HepG2 (cell line): ENCODE measurements around the gene NCKAP1. TPM values are rescaled to one million over a fixed set of nuclear protein-coding genes. Genes with fewer than 3 reads are reported as not detected.

Experiments used
- ATAC-seq: fragments of 200-7000 bp; cut with Tn5 transposase; 3 replicates; pipeline ENCODE4 v1.9.1; 2020; ENCODE audit warnings: mild to moderate bottlenecking, moderate library complexity
- BruUV-seq: library from RNA; stranded (reverse); fragments of 400-500 nt; replicated peaks from 2 replicates; lab custom pipeline; 2021; lab: Mats Ljungman, UMichigan
- CTCF ChIA-PET: fragments of 300-600 bp; formaldehyde crosslinking; extraction: SDS; loops from one replicate; lab custom pipeline; 2021; ENCODE audit warnings: low total read pairs, inconsistent platforms, low intra/inter-chr PET ratio; lab: Yijun Ruan, JAX
- POLR2A ChIA-PET: fragments of 350-600 bp; sonication (Branson Sonifier 250); formaldehyde crosslinking; loops from one replicate; lab custom pipeline; 2020; ENCODE audit warnings: antibody characterized with exemption, inconsistent platforms; lab: Yijun Ruan, JAX
- DNase-seq: peaks from one replicate; pipeline ENCODE4 v3.0.0-alpha.2; 2015; ENCODE audit warnings: low spot score
- FAIRE-seq: peaks from 3 replicates; lab custom pipeline; 2011; peaks lifted over from hg19 to GRCh38; lab: Jason Lieb, UNC
- H2AFZ ChIP-seq: one replicate; pipeline ENCODE4 v1.6.1; 2011; ENCODE audit warnings: low read length, inconsistent platforms
- H3K27ac ChIP-seq: fragments of 300-600 bp; 3 replicates; pipeline ENCODE4 v1.8.0; 2011; ENCODE audit warnings: mixed run types, mild to moderate bottlenecking, mixed read lengths, low read length, inconsistent platforms; ENCODE audit not compliant: insufficient read depth; ENCODE audit errors: extremely low read length
- H3K27me3 ChIP-seq, 2 experiments: fragments of 200-600 bp in 1 of 2; 2 replicates in 1 of 2; 3 replicates in 1 of 2; pipeline versions ENCODE4 v1.6.0 to v1.8.0; 2011; ENCODE audit warnings: low read length in 2 of 2, mild to moderate bottlenecking in 2 of 2, moderate library complexity in 2 of 2, inconsistent platforms in 1 of 2; ENCODE audit not compliant: insufficient read depth in 2 of 2, control insufficient read depth in 1 of 2
- H3K36me3 ChIP-seq, 2 experiments: fragments of 200-600 bp in 1 of 2; replicated peaks in 1 of 2; 2 replicates in 1 of 2; 3 replicates in 1 of 2; pipeline versions ENCODE4 v1.5.1 to v1.8.0; 2011; ENCODE audit warnings: low read length in 2 of 2, inconsistent platforms in 1 of 2; ENCODE audit not compliant: insufficient read depth in 2 of 2, control insufficient read depth in 1 of 2
- H3K4me1 ChIP-seq: 2 replicates; pipeline ENCODE4 v1.5.1; 2012; ENCODE audit warnings: low read length, inconsistent platforms; ENCODE audit not compliant: insufficient read depth
- H3K4me2 ChIP-seq: 2 replicates; pipeline ENCODE4 v1.6.0; 2011; ENCODE audit warnings: low read depth, low read length, inconsistent platforms
- H3K4me3 ChIP-seq, 3 experiments: fragments of 200-600 bp in 1 of 3; sonication (generic), shearing (Covaris generic) in 1 of 3; replicated peaks in 1 of 3; 2 replicates each; pipeline ENCODE4 v1.5.1; 2011 to 2016; ENCODE audit warnings: low read length in 3 of 3, inconsistent platforms in 2 of 3, low read depth in 2 of 3, mild to moderate bottlenecking in 2 of 3, control low read depth in 1 of 3, mixed read lengths in 1 of 3; ENCODE audit not compliant: insufficient read depth in 1 of 3
- H3K79me2 ChIP-seq: one replicate; pipeline ENCODE4 v1.6.1; 2011; ENCODE audit warnings: low read length, inconsistent platforms; ENCODE audit not compliant: insufficient read depth
- H3K9ac ChIP-seq: 2 replicates; pipeline ENCODE4 v1.6.0; 2011; ENCODE audit warnings: mild to moderate bottlenecking, low read depth, low read length, inconsistent platforms; ENCODE audit not compliant: insufficient read depth
- H3K9me3 ChIP-seq: 2 replicates; pipeline ENCODE4 v1.5.1; 2012; ENCODE audit warnings: mild to moderate bottlenecking, low read length
- H4K20me1 ChIP-seq: 2 replicates; pipeline ENCODE4 v1.6.0; 2011; ENCODE audit warnings: inconsistent platforms, mild to moderate bottlenecking, low read length, moderate library complexity; ENCODE audit not compliant: insufficient read depth
- BHLHE40 ChIP-seq: IDR thresholded peaks from 2 replicates; pipeline ENCODE4 v1.6.1; 2011; ENCODE audit warnings: low read length, improper control_type of control experiment
- ERF ChIP-seq: IDR thresholded peaks from 2 replicates; pipeline ENCODE4 v1.6.1; 2018; ENCODE audit warnings: missing biosample characterization, missing genetic modification reagents
- FOXO1 ChIP-seq: sonication (generic); formaldehyde crosslinking; IDR thresholded peaks from 2 replicates; pipeline ENCODE4 v1.4.0; 2020; ENCODE audit warnings: missing genetic modification reagents
- KDM2A ChIP-seq: sonication (generic); formaldehyde crosslinking; IDR thresholded peaks from 2 replicates; pipeline ENCODE4 v1.4.0; 2020; ENCODE audit warnings: low read depth, missing genetic modification reagents, borderline replicate concordance
- NR1H2 ChIP-seq: sonication (generic); formaldehyde crosslinking; IDR thresholded peaks from 2 replicates; pipeline ENCODE4 v1.8.1; 2022; ENCODE audit warnings: low read depth, missing genetic modification reagents, borderline replicate concordance
- SIX4 ChIP-seq: sonication (generic); formaldehyde crosslinking; IDR thresholded peaks from 2 replicates; pipeline ENCODE4 v1.4.0; 2020; ENCODE audit warnings: missing genetic modification reagents
- ZFAT ChIP-seq: sonication (generic); formaldehyde crosslinking; conservative IDR thresholded peaks from 2 replicates; pipeline ENCODE4 v1.8.1; 2023; ENCODE audit warnings: missing genetic modification reagents, inconsistent platforms
- ZNF572 ChIP-seq: sonication (generic); formaldehyde crosslinking; IDR thresholded peaks from 2 replicates; pipeline ENCODE4 v1.5.1; 2020; ENCODE audit warnings: mild to moderate bottlenecking, missing genetic modification reagents
- ZNF614 ChIP-seq: IDR thresholded peaks from 2 replicates; pipeline ENCODE4 v1.6.1; 2018; ENCODE audit warnings: missing biosample characterization, missing genetic modification reagents, inconsistent platforms, borderline replicate concordance
- WGBS: methylation state at CpG from one replicate; pipeline ENCODE4 v1.1.6; 2017; ENCODE audit warnings: low lambda C conversion rate; 5-methylcytosine and 5-hydroxymethylcytosine counted together
- in situ Hi-C: cut with HindIII; loops from 2 replicates; pipeline ENCODE4 v1.10.0; 2017; ENCODE audit warnings: low pct_unique_long_range_greater_than_20kb; ENCODE audit not compliant: extremely low pct_ligation_motif_present
- intact Hi-C: fragments of 100-400 bp; cut with micrococcal nuclease; formaldehyde crosslinking; loops from one replicate; pipeline ENCODE4 v1.10.0; 2022; ENCODE audit not compliant: unreplicated experiment
- polyA plus RNA-seq, 8 experiments: library from polyadenylated mRNA; depleted of rRNA in 3 of 8; stranded (reverse) in 7 of 8; unstranded in 1 of 8; fragments of >200 nt; fragmentation: Illumina TruSeq in 4 of 8; extraction: Trizol in 4 of 8; gene quantifications; 2 replicates each; pipeline versions ENCODE4 v1.2.1 to v1.2.3, GENCODE V29; 2011 to 2016; ENCODE audit warnings: low read depth in 4 of 8, missing spikeins in 1 of 8, mixed read lengths in 1 of 8; ENCODE audit not compliant: insufficient read depth in 1 of 8
- total RNA-seq, 5 experiments: library from RNA; depleted of rRNA; stranded (reverse); fragments of >200 nt; fragmentation: Illumina TruSeq; extraction: Trizol; gene quantifications; 2 replicates each; pipeline ENCODE4 v1.2.3, GENCODE V29; 2016; ENCODE audit warnings: low read depth in 1 of 5
- TF ChIP-seq, protein P1 (sequence below): sonication (generic); formaldehyde crosslinking; IDR thresholded peaks from 2 replicates; pipeline ENCODE4 v1.5.0; 2020; ENCODE audit warnings: missing genetic modification reagents
- TF ChIP-seq, protein P2 (sequence below): sonication (generic); formaldehyde crosslinking; conservative IDR thresholded peaks from 2 replicates; pipeline ENCODE4 v1.8.0; 2022; ENCODE audit warnings: missing genetic modification reagents

NCKAP1 gene
- total and polyA plus RNA-seq, 2 of the 13 experiments (the other 11 are each of a cell fraction or from before 2014, with no cell fraction given), result 72.1 to 96.3 TPM

DNA sequence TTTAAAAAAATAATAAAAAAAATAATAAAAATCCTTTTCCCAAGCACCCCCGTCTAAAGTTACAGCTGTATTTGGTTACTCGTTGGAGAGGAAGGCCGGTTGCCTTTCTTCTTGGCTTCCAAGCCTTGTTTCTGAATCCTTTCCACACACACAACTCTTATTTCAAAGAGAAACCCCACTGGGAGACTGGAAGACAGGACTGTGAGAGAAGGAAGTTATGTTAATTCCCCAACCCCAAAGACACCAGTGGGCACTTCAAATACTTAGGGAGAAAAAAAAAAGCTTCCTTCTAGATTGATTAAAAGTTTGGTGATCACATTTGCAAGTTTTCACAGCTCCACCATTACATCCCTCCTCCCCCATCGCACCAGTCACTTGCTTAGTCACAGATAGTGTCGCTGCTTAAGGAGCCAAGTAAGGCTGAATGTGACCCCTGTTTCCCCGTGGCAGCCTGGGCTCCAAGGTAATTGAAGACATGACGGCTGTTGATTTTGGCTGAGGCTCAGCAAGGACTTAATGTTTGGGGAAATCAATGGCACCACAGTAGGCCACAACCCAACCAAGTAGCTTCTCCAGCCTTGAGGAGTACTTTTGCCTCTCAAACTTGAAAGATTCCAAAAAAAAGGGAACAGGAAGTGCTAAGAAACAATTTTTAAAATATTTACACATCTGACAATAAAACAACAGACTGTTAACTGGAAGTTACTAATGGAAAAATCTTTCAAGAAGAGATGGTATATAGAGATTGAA is 131.0 kb downstream of the NCKAP1 start:
- Histone ChIP-seq H3K27me3 (no peaks in the 10 kb centered on the region), H3K27ac (no peak overlapping the region), H3K9me3 (no peaks in the 10 kb centered on the region), H3K9ac (no peak overlapping the region), H2AFZ (no peak overlapping the region), H3K4me1 (peaks cover 7% of the 10 kb centered on the region), H3K4me3 (no peak overlapping the region), H3K79me2 (no peaks in the 10 kb centered on the region), H3K4me2 (no peak overlapping the region), H4K20me1 (no peaks in the 10 kb centered on the region), H3K36me3 (no peaks in the 10 kb centered on the region; a peak in 1 of 5 replicates)
- ChIA-PET POLR2A (no interaction called here), CTCF (no interaction called here)
- no TSS peak for BruUV-seq
- in situ Hi-C loops, result no loop called here
- TF ChIP-seq, protein P1, sequence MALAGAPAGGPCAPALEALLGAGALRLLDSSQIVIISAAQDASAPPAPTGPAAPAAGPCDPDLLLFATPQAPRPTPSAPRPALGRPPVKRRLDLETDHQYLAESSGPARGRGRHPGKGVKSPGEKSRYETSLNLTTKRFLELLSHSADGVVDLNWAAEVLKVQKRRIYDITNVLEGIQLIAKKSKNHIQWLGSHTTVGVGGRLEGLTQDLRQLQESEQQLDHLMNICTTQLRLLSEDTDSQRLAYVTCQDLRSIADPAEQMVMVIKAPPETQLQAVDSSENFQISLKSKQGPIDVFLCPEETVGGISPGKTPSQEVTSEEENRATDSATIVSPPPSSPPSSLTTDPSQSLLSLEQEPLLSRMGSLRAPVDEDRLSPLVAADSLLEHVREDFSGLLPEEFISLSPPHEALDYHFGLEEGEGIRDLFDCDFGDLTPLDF (CRISPR knock-in tag), result no peak
- TF ChIP-seq NR1H2 (CRISPR knock-in tag) (no peak), ERF (no peak), FOXO1 (CRISPR knock-in tag) (no peak), ZNF614 (CRISPR knock-in tag) (no peak), ZNF572 (CRISPR knock-in tag) (no peak), KDM2A (CRISPR knock-in tag) (no peak), ZFAT (CRISPR knock-in tag) (no peak), BHLHE40 (no peak), SIX4 (CRISPR knock-in tag) (no peak)
- TF ChIP-seq, protein P2, sequence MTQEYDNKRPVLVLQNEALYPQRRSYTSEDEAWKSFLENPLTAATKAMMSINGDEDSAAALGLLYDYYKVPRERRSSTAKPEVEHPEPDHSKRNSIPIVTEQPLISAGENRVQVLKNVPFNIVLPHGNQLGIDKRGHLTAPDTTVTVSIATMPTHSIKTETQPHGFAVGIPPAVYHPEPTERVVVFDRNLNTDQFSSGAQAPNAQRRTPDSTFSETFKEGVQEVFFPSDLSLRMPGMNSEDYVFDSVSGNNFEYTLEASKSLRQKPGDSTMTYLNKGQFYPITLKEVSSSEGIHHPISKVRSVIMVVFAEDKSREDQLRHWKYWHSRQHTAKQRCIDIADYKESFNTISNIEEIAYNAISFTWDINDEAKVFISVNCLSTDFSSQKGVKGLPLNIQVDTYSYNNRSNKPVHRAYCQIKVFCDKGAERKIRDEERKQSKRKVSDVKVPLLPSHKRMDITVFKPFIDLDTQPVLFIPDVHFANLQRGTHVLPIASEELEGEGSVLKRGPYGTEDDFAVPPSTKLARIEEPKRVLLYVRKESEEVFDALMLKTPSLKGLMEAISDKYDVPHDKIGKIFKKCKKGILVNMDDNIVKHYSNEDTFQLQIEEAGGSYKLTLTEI, result no peak
- 90% methylated on average over 7 of the region's 7 CpGs for WGBS
- intact Hi-C loops, result no loop called here
- DNase-seq (no peak), FAIRE-seq (no peak), ATAC-seq (no peak)
